ENCODE results near the gene NOL4.

NOL4 gene

GRCh38 chr18:34189656-34190435 is 34.9 kb downstream of the NOL4 start:
- no peak for DNase-seq

All from stimulated activated CD4-positive, alpha-beta T cell treated with anti-CD3 and anti-CD28 coated beads, Interleukin-4, amount 100 ng/mL, for 4 hours (primary cell).